ENCODE results near the gene ASIC2. TPM values are rescaled to one million over a fixed set of nuclear protein-coding genes. Genes with fewer than 3 reads are reported as not detected.
"Not testable (repeated sequence)": the region's sequence is repeated elsewhere in the genome, so short reads cannot be mapped to it uniquely, and the experiment has no call there.

The ASIC2 gene
- total RNA-seq, 1 donor from 2014 or later: not detected

GRCh38 chr17:32992321-32993033, 300.6 kb downstream of the ASIC2 start:
- no peak for TF ChIP-seq CTCF (IDR thresholded peaks at IDR 0.05)
- Mint-ChIP-seq H3K27me3 (peaks cover 1% of the 10 kb centered on the region), H3K36me3 (ENCODE audit: low read depth) (no peaks in the 10 kb centered on the region), H3K4me3 (no peak overlapping the region), H3K4me1 (no peaks in the 10 kb centered on the region), H3K9me3 (peaks cover 13% of the 10 kb centered on the region), H3K27ac (no peak overlapping the region)
- ATAC-seq (ENCODE audit: low read depth): no peak
- ChIA-PET CTCF (no interaction called here), POLR2A (no interaction called here)
- intact Hi-C loops (cut with micrococcal nuclease): no loop called here
- no peak for DNase-seq

- ATAC-seq (ENCODE audit: low read depth) (no peak), DNase-seq (no peak)
- H3K27me3 Mint-ChIP-seq: peaks cover 1% of the 10 kb centered on the region
- no peak overlapping the region for H3K27ac Mint-ChIP-seq
- peaks cover 3% of the 10 kb centered on the region for H3K4me1 Mint-ChIP-seq
- intact Hi-C loops (cut with micrococcal nuclease): no loop called here
- H3K36me3 Mint-ChIP-seq (ENCODE audit: low read depth): no peaks in the 10 kb centered on the region
- H3K4me3 Mint-ChIP-seq: no peak overlapping the region
- ChIA-PET CTCF (interaction anchor here (0.8 kb wide), 1 partner anchor 9 kb away, joined by 3 read pairs; no protein-coding TSS in a partner anchor), POLR2A (no interaction called here)
- no peak for TF ChIP-seq CTCF (IDR thresholded peaks at IDR 0.05)
- peaks cover 15% of the 10 kb centered on the region for H3K9me3 Mint-ChIP-seq
Observed at GRCh38 chr17:32988481-32989101, 304.5 kb downstream of the ASIC2 start.

- H3K4me1 Mint-ChIP-seq; ATAC-seq (ENCODE audit: low read depth); H3K36me3 Mint-ChIP-seq (ENCODE audit: low read depth); H3K4me3 Mint-ChIP-seq; H3K27ac Mint-ChIP-seq; POLR2A ChIA-PET; DNase-seq; H3K27me3 Mint-ChIP-seq; intact Hi-C loops (cut with micrococcal nuclease): not testable (repeated sequence)
- CTCF ChIA-PET: interaction anchor here (0.8 kb wide), 1 partner anchor 10 kb away, joined by 3 read pairs; no protein-coding TSS in a partner anchor
- H3K9me3 Mint-ChIP-seq: peaks cover 15% of the 10 kb centered on the region
Observed at GRCh38 chr17:32987868-32988267, 305.2 kb downstream of the ASIC2 start.

GRCh38 chr17:32987453-32987805, 305.7 kb downstream of the ASIC2 start:
- H3K27ac Mint-ChIP-seq; DNase-seq; H3K4me1 Mint-ChIP-seq; H3K27me3 Mint-ChIP-seq; intact Hi-C loops (cut with micrococcal nuclease); H3K4me3 Mint-ChIP-seq; POLR2A ChIA-PET; H3K36me3 Mint-ChIP-seq (ENCODE audit: low read depth); ATAC-seq (ENCODE audit: low read depth): not testable (repeated sequence)
- CTCF ChIA-PET: interaction anchor here (0.8 kb wide), 1 partner anchor 11 kb away, joined by 3 read pairs; no protein-coding TSS in a partner anchor
- peaks cover 16% of the 10 kb centered on the region for H3K9me3 Mint-ChIP-seq

GRCh38 chr17:32985050-32985756, 307.9 kb downstream of the ASIC2 start:
- intact Hi-C loops (cut with micrococcal nuclease): no loop called here
- Mint-ChIP-seq H3K27ac (no peak overlapping the region), H3K4me3 (no peak overlapping the region), H3K36me3 (ENCODE audit: low read depth) (peaks cover 4% of the 10 kb centered on the region), H3K9me3 (peaks cover 22% of the 10 kb centered on the region), H3K4me1 (peaks cover 3% of the 10 kb centered on the region), H3K27me3 (peaks cover 6% of the 10 kb centered on the region)
- no peak for DNase-seq
- ChIA-PET CTCF (no interaction called here), POLR2A (no interaction called here)
- no peak for ATAC-seq (ENCODE audit: low read depth)
- no peak for TF ChIP-seq CTCF (IDR thresholded peaks at IDR 0.05)

GRCh38 chr17:32981611-32982010, 311.5 kb downstream of the ASIC2 start:
- not testable (repeated sequence) for ATAC-seq (ENCODE audit: low read depth)

More at GRCh38 chr17:32981611-32982010, 311.5 kb downstream of the ASIC2 start:
- H3K4me3 Mint-ChIP-seq; CTCF ChIA-PET; H3K36me3 Mint-ChIP-seq (ENCODE audit: low read depth); DNase-seq; H3K9me3 Mint-ChIP-seq; intact Hi-C loops (cut with micrococcal nuclease); H3K4me1 Mint-ChIP-seq; H3K27ac Mint-ChIP-seq; H3K27me3 Mint-ChIP-seq; POLR2A ChIA-PET: not testable (repeated sequence)
